ENCODE data around the gene SRA1.
A peak's percentile ranks its signal among the peaks of the same experiment; 100 is the strongest.

The SRA1 gene

GRCh38 chr5:140553657-140554056 lies 3.6 kb downstream of the SRA1 start:
- peak; percentile 70 for FAIRE-seq

GRCh38 chr5:140551872-140552271 lies 5.4 kb downstream of the SRA1 start:
- DNase-seq (ENCODE audit: extremely low spot score, insufficient read length, low read depth) (no peak), FAIRE-seq (no peak)

More at GRCh38 chr5:140553657-140554056, 3.6 kb downstream of the SRA1 start:
- no peak for DNase-seq (ENCODE audit: extremely low spot score, insufficient read length, low read depth)

GRCh38 chr5:140550147-140551079 lies 6.9 kb downstream of the SRA1 start:
- DNase-seq (ENCODE audit: extremely low spot score, insufficient read length, low read depth) = no peak
- no peak for FAIRE-seq

GRCh38 chr5:140549237-140550144 lies 7.8 kb downstream of the SRA1 start:
- FAIRE-seq (no peak), DNase-seq (ENCODE audit: extremely low spot score, insufficient read length, low read depth) (no peak)

GRCh38 chr5:140548791-140549190 lies 8.5 kb downstream of the SRA1 start:
- FAIRE-seq = no peak
- DNase-seq (ENCODE audit: extremely low spot score, insufficient read length, low read depth) = no peak

- DNase-seq (ENCODE audit: extremely low spot score, insufficient read length, low read depth) = no peak
- no peak for FAIRE-seq
Observed at GRCh38 chr5:140548300-140548688, 9.0 kb downstream of the SRA1 start.

GRCh38 chr5:140547508-140548299 lies 9.6 kb downstream of the SRA1 start, which contains the start of gene EIF4EBP3:
Gene EIF4EBP3 (plus strand): TSS chr5:140547662. CDS start chr5:140547738, 76 bp downstream.
- FAIRE-seq (peak; percentile 89), DNase-seq (ENCODE audit: extremely low spot score, insufficient read length, low read depth) (peak; percentile 76)

GRCh38 chr5:140546851-140547507 lies 10.3 kb downstream of the SRA1 start:
- DNase-seq (ENCODE audit: extremely low spot score, insufficient read length, low read depth) = no peak
- FAIRE-seq = no peak

GRCh38 chr5:140545606-140546005 lies 11.7 kb downstream of the SRA1 start:
- DNase-seq (ENCODE audit: extremely low spot score, insufficient read length, low read depth) (no peak), FAIRE-seq (no peak)

- no peak for DNase-seq (ENCODE audit: extremely low spot score, insufficient read length, low read depth)
- FAIRE-seq = no peak
Observed at GRCh38 chr5:140544986-140545385, 12.3 kb downstream of the SRA1 start.

- DNase-seq (ENCODE audit: extremely low spot score, insufficient read length, low read depth) = no peak
- FAIRE-seq = no peak
Observed at GRCh38 chr5:140542972-140543371, 14.3 kb downstream of the SRA1 start.

- no peak for FAIRE-seq
Observed at GRCh38 chr5:140540227-140540626, 17.0 kb downstream of the SRA1 start.

GRCh38 chr5:140524003-140524402 lies 33.3 kb downstream of the SRA1 start:
- DNase-seq (ENCODE audit: extremely low spot score, insufficient read length, low read depth) = no peak
- FAIRE-seq = no peak

More at GRCh38 chr5:140540227-140540626, 17.0 kb downstream of the SRA1 start:
- DNase-seq (ENCODE audit: extremely low spot score, insufficient read length, low read depth) = no peak

- FAIRE-seq = no peak
- DNase-seq (ENCODE audit: extremely low spot score, insufficient read length, low read depth) = no peak
Observed at GRCh38 chr5:140513124-140513523, 44.1 kb downstream of the SRA1 start.

GRCh38 chr5:140509898-140510297 lies 47.4 kb downstream of the SRA1 start:
- DNase-seq (ENCODE audit: extremely low spot score, insufficient read length, low read depth) (no peak), FAIRE-seq (no peak)

- DNase-seq (ENCODE audit: extremely low spot score, insufficient read length, low read depth) = no peak
- peak; percentile 18 for FAIRE-seq
Observed at GRCh38 chr5:140502834-140503233, 54.4 kb downstream of the SRA1 start.
